ENCODE measurements around the gene GP5.

The GP5 gene

GRCh38 chr3:194397757-194398312 is 1.2 kb downstream of the GP5 start:
- FAIRE-seq = no peak
- DNase-seq (ENCODE audit: insufficient read length, low spot score) = no peak

- DNase-seq (ENCODE audit: insufficient read length, low spot score) (no peak), FAIRE-seq (no peak)
These were observed 2.0 kb downstream of the GP5 start for GRCh38 chr3:194396859-194397756.

- FAIRE-seq (no peak), DNase-seq (ENCODE audit: insufficient read length, low spot score) (no peak)
These were observed 2.6 kb downstream of the GP5 start for GRCh38 chr3:194396539-194396858.

- DNase-seq (ENCODE audit: insufficient read length, low spot score) = no peak
- FAIRE-seq = no peak
These were observed 3.1 kb downstream of the GP5 start for GRCh38 chr3:194395778-194396538.

GRCh38 chr3:194395212-194395611 is 3.9 kb downstream of the GP5 start:
- FAIRE-seq = no peak
- DNase-seq (ENCODE audit: insufficient read length, low spot score) = no peak

- FAIRE-seq (no peak), DNase-seq (ENCODE audit: insufficient read length, low spot score) (no peak)
These were observed 6.5 kb downstream of the GP5 start for GRCh38 chr3:194392576-194392975.

GRCh38 chr3:194390835-194391234 is 8.2 kb downstream of the GP5 start:
- DNase-seq (ENCODE audit: insufficient read length, low spot score) (no peak), FAIRE-seq (no peak)

GRCh38 chr3:194389269-194389668 is 9.8 kb downstream of the GP5 start:
- DNase-seq (ENCODE audit: insufficient read length, low spot score) = no peak
- no peak for FAIRE-seq

GRCh38 chr3:194387926-194388418 is 11.1 kb downstream of the GP5 start:
- DNase-seq (ENCODE audit: insufficient read length, low spot score) (no peak), FAIRE-seq (no peak)

GRCh38 chr3:194387276-194387675 is 11.8 kb downstream of the GP5 start:
- FAIRE-seq (no peak), DNase-seq (ENCODE audit: insufficient read length, low spot score) (no peak)

- FAIRE-seq = no peak
- DNase-seq (ENCODE audit: insufficient read length, low spot score) = no peak
These were observed 12.4 kb downstream of the GP5 start for GRCh38 chr3:194386648-194387047.

- no peak for FAIRE-seq
- no peak for DNase-seq (ENCODE audit: insufficient read length, low spot score)
These were observed 13.0 kb downstream of the GP5 start for GRCh38 chr3:194386066-194386465.

GRCh38 chr3:194384569-194385001 is 14.5 kb downstream of the GP5 start:
- FAIRE-seq (no peak), DNase-seq (ENCODE audit: insufficient read length, low spot score) (no peak)

- DNase-seq (ENCODE audit: insufficient read length, low spot score) (no peak), FAIRE-seq (no peak)
These were observed 14.9 kb downstream of the GP5 start for GRCh38 chr3:194384156-194384555.

- DNase-seq (ENCODE audit: insufficient read length, low spot score) = no peak
- no peak for FAIRE-seq
These were observed 15.7 kb downstream of the GP5 start for GRCh38 chr3:194383276-194383940.

- DNase-seq (ENCODE audit: insufficient read length, low spot score) = no peak
- no peak for FAIRE-seq
These were observed 16.2 kb downstream of the GP5 start for GRCh38 chr3:194382892-194383223.

- no peak for FAIRE-seq
- DNase-seq (ENCODE audit: insufficient read length, low spot score) = no peak
These were observed 16.7 kb downstream of the GP5 start for GRCh38 chr3:194382196-194382891.

- no peak for FAIRE-seq
- no peak for DNase-seq (ENCODE audit: insufficient read length, low spot score)
These were observed 17.6 kb downstream of the GP5 start for GRCh38 chr3:194381460-194381875.

- no peak for FAIRE-seq
- no peak for DNase-seq (ENCODE audit: insufficient read length, low spot score)
These were observed 18.7 kb downstream of the GP5 start for GRCh38 chr3:194380326-194380725.

GRCh38 chr3:194379651-194380050 is 19.4 kb downstream of the GP5 start:
- DNase-seq (ENCODE audit: insufficient read length, low spot score) (no peak), FAIRE-seq (no peak)

- FAIRE-seq (no peak), DNase-seq (ENCODE audit: insufficient read length, low spot score) (no peak)
These were observed 19.8 kb downstream of the GP5 start for GRCh38 chr3:194379231-194379630.
